Naive thymus-derived CD8-positive, alpha-beta T cell (primary cell): ENCODE data around the gene RPL37. TPM values are rescaled to one million over a fixed set of nuclear protein-coding genes. Genes with fewer than 3 reads are reported as not detected.

Source experiments
- polyA plus RNA-seq, 3 donors: library from polyadenylated mRNA; unstranded; fragments of 300-500 nt; fragmentation: Illumina TruSeq; gene quantifications; one replicate each; pipeline ENCODE4 v1.2.3, GENCODE V29; 2021
- total RNA-seq, 8 experiments: library from RNA in 2 of 8; stranded (reverse) in 2 of 8; gene quantifications; one replicate each; pipeline ENCODE4 v1.2.3 and lab custom pipeline; 2021 to 2026

Gene RPL37
- total and polyA plus RNA-seq, 5 experiments from 2014 or later = 2,282 to 3,082 (median 2,504) TPM

Other genes starting within 250 kb of the RPL37 start
- gene PTGER4, start 155.3 kb downstream of the RPL37 start, total RNA-seq = 10 to 100 TPM; 28.2 to 30.7 TPM
- 10 to 100 TPM; 36.0 to 43.8 (median 41.6) TPM for gene PTGER4, start 155.3 kb downstream of the RPL37 start, polyA plus RNA-seq
- 10 to 100 TPM; 14.8 to 16.7 TPM for gene TTC33, start 79.3 kb downstream of the RPL37 start, total RNA-seq
- 10 to 100 TPM in 2 of 3 donors, 1 to 10 TPM in 1; 8.4 to 18.9 (median 14.1) TPM for gene TTC33, start 79.3 kb downstream of the RPL37 start, polyA plus RNA-seq
- gene PRKAA1, start 36.8 kb downstream of the RPL37 start, total RNA-seq = 100 to 1,000 TPM; 109 to 115 TPM
- gene PRKAA1, start 36.8 kb downstream of the RPL37 start, polyA plus RNA-seq = 10 to 100 TPM; 33.8 to 36.8 (median 34.6) TPM
- gene CARD6, start 6.1 kb upstream of the RPL37 start, total RNA-seq = 1 to 10 TPM; 1.7 to 1.8 TPM
- 1 to 10 TPM in 1 of 3 donors, under 1 TPM in 2; 0.12 to 1.1 (median 0.66) TPM for gene CARD6, start 6.1 kb upstream of the RPL37 start, polyA plus RNA-seq
- gene C7, start 74.3 kb upstream of the RPL37 start, total RNA-seq = not detected
- gene C7, start 74.3 kb upstream of the RPL37 start, polyA plus RNA-seq = under 1 TPM in 1 of 3 donors, not detected in 2; 0.10 TPM
- gene MROH2B, start 236.1 kb upstream of the RPL37 start, total RNA-seq = not detected
- not detected for gene MROH2B, start 236.1 kb upstream of the RPL37 start, polyA plus RNA-seq